Mesenchymal stem cell (in vitro differentiated cells and primary cell): ENCODE data around the gene FEM1A.
"Not testable (repeated sequence)": the region's sequence is repeated elsewhere in the genome, so short reads cannot be mapped to it uniquely, and the experiment has no call there.

Source experiments
- DNase-seq: peaks from one replicate; pipeline ENCODE4 v3.0.0-alpha.2; 2013
- H2AFZ ChIP-seq: one replicate; pipeline ENCODE4 v1.6.1; 2013; ENCODE audit warnings: low read depth, mild to moderate bottlenecking, control low read depth, inconsistent platforms, low read length, moderate library complexity
- H2AK5ac ChIP-seq: 2 replicates; pipeline ENCODE4 v1.6.1; 2013; ENCODE audit warnings: low read length, moderate library complexity, mild to moderate bottlenecking, inconsistent platforms; ENCODE audit not compliant: severe bottlenecking
- H2BK120ac ChIP-seq: one replicate; pipeline ENCODE4 v1.6.1; 2013; ENCODE audit warnings: low read depth, mild to moderate bottlenecking, inconsistent platforms, low read length, moderate library complexity
- H2BK12ac ChIP-seq, 2 experiments: one replicate each; pipeline ENCODE4 v1.6.1; 2013; ENCODE audit warnings: inconsistent platforms in 2 of 2, low read length in 2 of 2, mild to moderate bottlenecking in 2 of 2, moderate library complexity in 2 of 2, control low read depth in 1 of 2
- H2BK15ac ChIP-seq: one replicate; pipeline ENCODE4 v1.6.1; 2013; ENCODE audit warnings: mild to moderate bottlenecking, low read depth, inconsistent platforms; ENCODE audit not compliant: poor library complexity, severe bottlenecking
- H2BK5ac ChIP-seq: 2 replicates; pipeline ENCODE4 v1.6.1; 2013; ENCODE audit warnings: low read depth, mild to moderate bottlenecking, low read length, control low read depth, inconsistent platforms; ENCODE audit not compliant: poor library complexity, severe bottlenecking
- H3K14ac ChIP-seq, 2 experiments: one replicate each; pipeline ENCODE4 v1.6.1; 2013; ENCODE audit warnings: inconsistent platforms in 2 of 2, low read length in 2 of 2, control low read depth in 1 of 2, mild to moderate bottlenecking in 1 of 2, moderate library complexity in 1 of 2
- H3K18ac ChIP-seq, 2 experiments: one replicate each; pipeline ENCODE4 v1.6.1; 2013; ENCODE audit warnings: inconsistent platforms in 2 of 2, low read length in 2 of 2, control low read depth in 1 of 2, low read depth in 1 of 2, mild to moderate bottlenecking in 1 of 2
- H3K23ac ChIP-seq, 2 experiments: one replicate each; pipeline ENCODE4 v1.6.1; 2013; ENCODE audit warnings: inconsistent platforms in 2 of 2, low read length in 2 of 2, mild to moderate bottlenecking in 2 of 2, moderate library complexity in 2 of 2, control low read depth in 1 of 2
- H3K27ac ChIP-seq: 2 replicates; pipeline ENCODE4 v1.5.1; 2013; ENCODE audit warnings: mild to moderate bottlenecking, moderate library complexity, low read length, control low read depth, inconsistent platforms; ENCODE audit not compliant: poor library complexity, severe bottlenecking
- H3K27me3 ChIP-seq, 2 experiments: 2 replicates each; pipeline versions ENCODE4 v1.6.1 to v1.7.0; 2013; ENCODE audit warnings: low read length in 2 of 2, mild to moderate bottlenecking in 2 of 2, moderate library complexity in 2 of 2, control low read depth in 1 of 2, inconsistent platforms in 1 of 2; ENCODE audit not compliant: control insufficient read depth in 1 of 2, insufficient read depth in 1 of 2
- H3K36me3 ChIP-seq, 2 experiments: 2 replicates each; pipeline versions ENCODE4 v1.6.1 to v1.7.0; 2013; ENCODE audit warnings: low read length in 2 of 2, control low read depth in 1 of 2, inconsistent platforms in 1 of 2, low read depth in 1 of 2, mild to moderate bottlenecking in 1 of 2; ENCODE audit not compliant: insufficient read depth in 2 of 2, control insufficient read depth in 1 of 2
- H3K4ac ChIP-seq, 2 experiments: one replicate each; pipeline ENCODE4 v1.6.1; 2013; ENCODE audit warnings: inconsistent platforms in 2 of 2, low read length in 2 of 2, mild to moderate bottlenecking in 2 of 2, moderate library complexity in 2 of 2, control low read depth in 1 of 2, low read depth in 1 of 2
- H3K4me1 ChIP-seq: 2 replicates; pipeline ENCODE4 v1.6.1; 2013; ENCODE audit warnings: low read depth, low read length, control low read depth; ENCODE audit not compliant: control insufficient read depth, insufficient read depth
- H3K4me2 ChIP-seq: 2 replicates; pipeline ENCODE4 v1.6.1; 2013; ENCODE audit warnings: low read length, mild to moderate bottlenecking, inconsistent platforms; ENCODE audit not compliant: poor library complexity, severe bottlenecking
- H3K4me3 ChIP-seq, 2 experiments: 2 replicates each; pipeline versions ENCODE4 v1.5.1 to v1.7.0; 2013; ENCODE audit warnings: low read length in 2 of 2, mild to moderate bottlenecking in 2 of 2, control low read depth in 1 of 2, low read depth in 1 of 2; ENCODE audit not compliant: insufficient read depth in 1 of 2
- H3K79me1 ChIP-seq: replicated peaks from 2 replicates; pipeline ENCODE4 v1.6.1; 2013; ENCODE audit warnings: mild to moderate bottlenecking, control low read depth, low read length, inconsistent platforms; ENCODE audit not compliant: poor library complexity, severe bottlenecking
- H3K9ac ChIP-seq: 2 replicates; pipeline ENCODE4 v1.7.0; 2013; ENCODE audit warnings: mild to moderate bottlenecking, low read length, moderate library complexity
- H3K9me3 ChIP-seq: 2 replicates; pipeline ENCODE4 v1.7.0; 2013; ENCODE audit warnings: mild to moderate bottlenecking, low read length; ENCODE audit not compliant: control insufficient read depth
- H4K8ac ChIP-seq: one replicate; pipeline ENCODE4 v1.6.1; 2013; ENCODE audit warnings: inconsistent platforms, mild to moderate bottlenecking, low read length, moderate library complexity
- H4K91ac ChIP-seq: one replicate; pipeline ENCODE4 v1.6.1; 2013; ENCODE audit warnings: mild to moderate bottlenecking, low read length, inconsistent platforms
- WGBS: methylation state at CpG from one replicate; pipeline ENCODE4 v1.1.7; 2013; ENCODE audit warnings: mixed read lengths; 5-methylcytosine and 5-hydroxymethylcytosine counted together

Gene FEM1A

DNA sequence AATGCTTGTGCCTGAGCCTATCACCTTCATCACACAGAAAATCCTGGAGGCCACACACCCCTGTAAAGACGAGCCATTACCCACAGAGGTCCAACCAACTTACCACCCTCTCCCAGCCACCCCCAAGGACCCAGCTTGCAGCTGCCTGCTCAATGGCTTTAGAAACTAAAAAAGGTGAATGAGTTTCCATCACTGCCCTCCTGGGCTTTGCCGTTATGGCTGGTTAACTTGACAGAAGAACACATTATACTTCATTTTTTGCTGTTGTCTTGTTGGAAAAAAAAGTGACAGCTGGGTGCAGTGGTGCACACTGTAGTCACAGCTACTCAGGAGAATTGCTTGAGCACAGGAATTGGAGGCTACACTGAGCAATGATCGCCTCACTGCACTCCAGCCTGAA is 17.4 kb upstream of the FEM1A start:
- Histone ChIP-seq H3K23ac (no peak overlapping the region), H3K4me2 (no peak overlapping the region), H3K4me3 (no peak overlapping the region), H2BK12ac (no peak overlapping the region), H2AFZ (no peak overlapping the region), H3K9me3 (no peaks in the 10 kb centered on the region), H4K91ac (no peak overlapping the region), H2BK120ac (no peak overlapping the region), H3K18ac (no peak overlapping the region), H2BK15ac (no peak overlapping the region), H3K79me1 (no peaks in the 10 kb centered on the region), H3K27ac (no peak overlapping the region), H2BK5ac (no peak overlapping the region), H3K4ac (no peak overlapping the region), H3K27me3 (peaks cover 21 to 39% of the 10 kb centered on the region in 2 experiments), H3K9ac (no peak overlapping the region), H2AK5ac (no peak overlapping the region), H4K8ac (no peak overlapping the region), H3K36me3 (no peaks in the 10 kb centered on the region), H3K4me1 (no peaks in the 10 kb centered on the region), H3K14ac (no peak overlapping the region)
- 69% methylated on average over 3 of the region's 3 CpGs for WGBS
- DNase-seq: no peak

DNA sequence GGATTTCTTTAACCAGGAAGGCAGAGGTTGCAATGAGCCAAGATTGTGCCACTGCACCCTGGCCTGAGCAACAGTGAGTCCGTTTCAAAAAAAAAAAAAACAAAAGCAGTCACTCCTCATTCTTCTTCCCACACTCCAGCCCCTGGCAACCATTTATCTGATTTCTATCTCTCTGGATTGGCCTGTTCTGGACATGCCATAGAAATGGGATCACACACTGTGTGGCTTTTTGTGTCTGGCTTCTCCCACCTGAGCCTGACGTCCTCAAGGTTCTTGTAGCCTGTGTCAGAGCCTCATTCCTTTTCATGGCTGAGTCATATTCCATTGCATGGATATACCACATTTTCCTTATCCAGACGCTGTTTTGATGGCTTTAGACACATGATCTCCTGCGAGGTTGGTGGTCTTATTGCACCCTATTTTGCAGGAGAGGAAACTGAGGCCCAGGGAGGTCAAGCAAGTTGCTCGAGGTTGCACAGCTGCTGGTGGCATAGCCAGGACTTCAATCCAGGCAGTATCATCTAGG is 15.8 kb upstream of the FEM1A start:
- Histone ChIP-seq H3K4me2 (no peak overlapping the region), H3K14ac (no peak overlapping the region), H3K4me3 (no peak overlapping the region), H3K18ac (no peak overlapping the region), H2BK15ac (no peak overlapping the region), H2BK5ac (no peak overlapping the region), H3K79me1 (no peaks in the 10 kb centered on the region), H2AFZ (no peak overlapping the region), H3K23ac (no peak overlapping the region), H3K9me3 (peaks cover under 1% of the 10 kb centered on the region), H2BK120ac (no peak overlapping the region), H3K36me3 (no peaks in the 10 kb centered on the region), H3K4me1 (no peaks in the 10 kb centered on the region), H4K8ac (no peak overlapping the region), H2BK12ac (no peak overlapping the region), H4K91ac (no peak overlapping the region), H2AK5ac (no peak overlapping the region), H3K9ac (no peak overlapping the region), H3K27ac (no peak overlapping the region), H3K4ac (no peak overlapping the region), H3K27me3 (peaks cover 21 to 39% of the 10 kb centered on the region in 2 experiments)
- DNase-seq: no peak
- 57% methylated on average over 5 of the region's 5 CpGs for WGBS

DNA sequence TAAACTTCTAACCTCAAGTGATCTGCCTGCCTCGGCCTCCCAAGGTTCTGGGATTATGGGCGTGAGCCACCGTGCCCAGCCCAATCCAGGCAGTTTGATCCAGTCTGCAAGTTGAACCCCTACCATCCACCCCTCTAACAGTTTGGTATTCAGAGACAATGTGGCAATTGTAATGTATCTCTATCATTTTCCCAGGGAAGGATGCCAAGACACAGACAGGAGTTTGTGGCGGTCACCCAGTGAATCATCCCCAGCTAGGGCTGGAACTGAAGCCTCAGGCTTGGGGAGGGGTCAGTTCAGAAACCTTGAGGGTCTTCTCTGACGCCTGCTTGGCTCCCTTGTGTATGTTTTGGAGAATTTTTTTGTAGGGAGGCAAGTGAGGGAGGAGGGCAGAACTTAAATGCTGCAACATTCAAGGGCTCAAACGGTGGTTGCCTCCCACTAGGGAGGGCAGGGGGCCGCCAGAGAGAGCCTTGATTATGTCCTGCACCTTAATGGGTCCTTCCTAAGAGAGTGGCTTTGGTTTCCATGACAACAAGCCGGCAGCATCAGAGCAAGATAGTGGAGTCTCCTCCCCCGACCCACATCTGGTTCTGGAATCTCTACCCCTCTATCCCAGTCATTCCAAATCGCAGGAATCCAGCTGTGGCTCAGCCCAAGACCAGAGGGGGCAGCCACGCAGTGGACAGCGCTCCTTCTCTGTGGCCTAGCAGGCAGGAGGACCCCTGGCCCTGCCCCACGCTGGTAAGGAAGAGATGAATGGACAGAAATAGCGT is 14.9 kb upstream of the FEM1A start:
- no peak overlapping the region for H2AFZ ChIP-seq
- H3K27me3 ChIP-seq: peaks cover 21 to 39% of the 10 kb centered on the region in 2 experiments
- H3K14ac ChIP-seq: no peak overlapping the region
- no peak overlapping the region for H2BK120ac ChIP-seq
- H2BK15ac ChIP-seq: no peak overlapping the region
- H3K27ac ChIP-seq: no peak overlapping the region
- H3K4me3 ChIP-seq: no peak overlapping the region
- no peak overlapping the region for H2BK12ac ChIP-seq
- H3K4ac ChIP-seq: no peak overlapping the region
- no peak overlapping the region for H2AK5ac ChIP-seq
- DNase-seq: no peak
- H4K8ac ChIP-seq: no peak overlapping the region
- H3K36me3 ChIP-seq: no peaks in the 10 kb centered on the region
- no peak overlapping the region for H4K91ac ChIP-seq
- H3K4me2 ChIP-seq: no peak overlapping the region
- H3K18ac ChIP-seq: no peak overlapping the region
- H3K23ac ChIP-seq: no peak overlapping the region
- no peak overlapping the region for H2BK5ac ChIP-seq
- H3K79me1 ChIP-seq: no peaks in the 10 kb centered on the region
- H3K9me3 ChIP-seq: peaks cover 3% of the 10 kb centered on the region
- WGBS: 52% methylated on average over 14 of the region's 14 CpGs
- H3K9ac ChIP-seq: no peak overlapping the region
- H3K4me1 ChIP-seq: no peaks in the 10 kb centered on the region

DNA sequence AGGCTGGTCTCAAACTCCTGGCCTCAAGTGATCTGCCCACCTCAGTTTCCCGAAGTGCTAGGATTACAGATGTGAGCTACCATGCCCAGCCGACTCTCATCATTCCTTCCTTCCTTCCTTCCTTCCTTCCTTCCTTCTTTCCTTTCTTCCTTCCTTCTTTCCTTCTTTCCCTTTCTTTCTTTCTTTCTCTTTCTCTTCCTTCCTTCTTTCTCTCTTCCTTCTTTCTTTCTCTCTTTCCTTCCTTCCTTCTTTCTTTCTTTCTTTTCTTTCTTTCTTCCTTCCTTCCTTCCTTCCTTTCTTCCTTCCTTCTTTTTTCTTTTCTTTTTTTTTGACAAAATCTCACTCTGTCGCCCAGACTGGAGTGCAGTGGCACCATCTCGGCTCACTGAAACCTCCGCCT is 13.4 kb upstream of the FEM1A start:
- not testable (repeated sequence) for H3K9me3 ChIP-seq

More for the DNA sequence above, 13.4 kb upstream of the FEM1A start:
- not testable (repeated sequence) for H3K4me3 ChIP-seq, H3K27ac ChIP-seq, H4K8ac ChIP-seq, H2BK15ac ChIP-seq, H3K14ac ChIP-seq, H3K36me3 ChIP-seq, H3K4ac ChIP-seq, H3K79me1 ChIP-seq, H2AFZ ChIP-seq, H3K4me2 ChIP-seq, H3K9ac ChIP-seq, H3K23ac ChIP-seq, H2AK5ac ChIP-seq, H4K91ac ChIP-seq, H2BK12ac ChIP-seq, H2BK120ac ChIP-seq, H3K18ac ChIP-seq, DNase-seq, H3K4me1 ChIP-seq, H2BK5ac ChIP-seq
- WGBS: 78% methylated on average over 5 of the region's 5 CpGs
- H3K27me3 ChIP-seq: peaks cover 11 to 33% of the 10 kb centered on the region in 2 experiments
